GM12864 (cell line): ENCODE data around the gene S100B.

Experiments used
- DNase-seq: peaks from one replicate; pipeline ENCODE4 v3.0.0-alpha.2; 2011; ENCODE audit warnings: low read depth
- H3K4me3 ChIP-seq: 2 replicates; pipeline ENCODE4 v1.5.1; 2011; ENCODE audit warnings: mild to moderate bottlenecking, low read depth, low read length, control low read depth
- CTCF ChIP-seq: IDR thresholded peaks from 2 replicates; pipeline ENCODE4 v1.5.1; 2011; ENCODE audit warnings: low read depth, mild to moderate bottlenecking, moderate library complexity, low read length, control low read depth, inconsistent platforms; ENCODE audit errors: missing control alignments

S100B gene

GRCh38 chr21:46561445-46562090, 43.3 kb downstream of the S100B start:
- H3K4me3 ChIP-seq: no peak overlapping the region
- no peak for TF ChIP-seq CTCF
- DNase-seq: no peak

- no peak for DNase-seq
- H3K4me3 ChIP-seq: no peak overlapping the region
- no peak for TF ChIP-seq CTCF
Observed at GRCh38 chr21:46560568-46561444, 44.1 kb downstream of the S100B start.

GRCh38 chr21:46559291-46559983, 45.4 kb downstream of the S100B start:
- no peak overlapping the region for H3K4me3 ChIP-seq
- no peak for DNase-seq
- TF ChIP-seq CTCF: no peak

- no peak overlapping the region for H3K4me3 ChIP-seq
- no peak for TF ChIP-seq CTCF
- DNase-seq: no peak
Observed at GRCh38 chr21:46557919-46558392, 46.9 kb downstream of the S100B start.

GRCh38 chr21:46557469-46557868, 47.4 kb downstream of the S100B start:
- no peak for TF ChIP-seq CTCF
- no peak overlapping the region for H3K4me3 ChIP-seq
- DNase-seq: no peak

GRCh38 chr21:46556802-46557201, 48.1 kb downstream of the S100B start:
- TF ChIP-seq CTCF: no peak
- H3K4me3 ChIP-seq: no peak overlapping the region
- no peak for DNase-seq
